Stomach (tissue), 4 donors: ENCODE results near the gene TBL2.
"Not testable (repeated sequence)": the region's sequence is repeated elsewhere in the genome, so short reads cannot be mapped to it uniquely, and the experiment has no call there.

ENCODE experiments used
- CTCF ChIP-seq, 7 experiments: fragments of 450-650 bp in 4 of 7; fragments of 200-600 bp in 3 of 7; sonication (generic) in 3 of 7; IDR thresholded peaks; one replicate each; pipeline ENCODE4 v1.5.1; 2016 to 2019; ENCODE audit warnings: antibody characterized with exemption in 7 of 7, control low read depth in 2 of 7, mild to moderate bottlenecking in 1 of 7
- POLR2A ChIP-seq, 4 donors: fragments of 450-650 bp; IDR thresholded peaks; one replicate each; pipeline ENCODE4 v1.6.1; 2016; ENCODE audit warnings: antibody characterized with exemption in 4 of 4, control low read depth in 2 of 4, mild to moderate bottlenecking in 1 of 4, moderate library complexity in 1 of 4
- POLR2AphosphoS5 ChIP-seq, 3 donors: sonication (generic); formaldehyde crosslinking; IDR thresholded peaks; one replicate each; pipeline ENCODE4 v1.6.1; 2016; ENCODE audit warnings: antibody characterized with exemption in 3 of 3

GRCh38 chr7:73617520-73617919 is 39.1 kb upstream of the TBL2 start:
- not testable (repeated sequence) for TF ChIP-seq CTCF, POLR2A, POLR2AphosphoS5 (IDR thresholded peaks at IDR 0.05)
